GM12878 (cell line): ENCODE data around the gene IGF2R. TPM values are rescaled to one million over a fixed set of nuclear protein-coding genes. Genes with fewer than 3 reads are reported as not detected.
A peak's percentile ranks its signal among the peaks of the same experiment; 100 is the strongest.

ENCODE experiments used
- BRCA1 ChIP-seq: IDR thresholded peaks from 2 replicates; pipeline ENCODE4 v1.6.1; 2011; ENCODE audit warnings: low read depth, low read length, improper control_type of control experiment
- CEBPB ChIP-seq, 2 experiments: fragments of 150-350 bp in 1 of 2; IDR thresholded peaks; 2 replicates each; pipeline ENCODE4 v1.6.1; 2012 to 2014; ENCODE audit warnings: low read depth in 2 of 2, low read length in 2 of 2, borderline replicate concordance in 1 of 2, inconsistent platforms in 1 of 2
- ETV6 ChIP-seq, 2 experiments: fragments of 450-650 bp in 1 of 2; IDR thresholded peaks in 1 of 2; conservative IDR thresholded peaks in 1 of 2; 2 replicates each; pipeline ENCODE4 v1.6.1; 2014; ENCODE audit warnings: antibody characterized with exemption in 1 of 2, borderline replicate concordance in 1 of 2, low read depth in 1 of 2, mild to moderate bottlenecking in 1 of 2, moderate library complexity in 1 of 2
- FOS ChIP-seq: IDR thresholded peaks from 3 replicates; pipeline ENCODE4 v1.6.1; 2011; ENCODE audit warnings: borderline replicate concordance; ENCODE audit not compliant: insufficient read length; ENCODE audit errors: extremely low read depth
- MTA2 ChIP-seq: fragments of 450-650 bp; IDR thresholded peaks from 2 replicates; pipeline ENCODE4 v1.6.1; 2016; ENCODE audit warnings: low read depth, mild to moderate bottlenecking, moderate library complexity
- MXI1 ChIP-seq: fragments of 150-350 bp; IDR thresholded peaks from 2 replicates; pipeline ENCODE4 v1.6.1; 2011; ENCODE audit warnings: low read depth, mild to moderate bottlenecking, inconsistent platforms, low read length, improper control_type of control experiment
- NR2C2 ChIP-seq: IDR thresholded peaks from 2 replicates; pipeline ENCODE4 v1.6.1; 2011; ENCODE audit warnings: borderline replicate concordance, low read depth; ENCODE audit not compliant: control insufficient read depth, insufficient read length
- NRF1 ChIP-seq: conservative IDR thresholded peaks from 2 replicates; pipeline ENCODE4 v1.6.1; 2011; ENCODE audit warnings: mild to moderate bottlenecking, low read depth, low read length, improper control_type of control experiment
- RCOR1 ChIP-seq: conservative IDR thresholded peaks from 2 replicates; pipeline ENCODE4 v1.6.1; 2012; ENCODE audit warnings: low read depth, low read length, improper control_type of control experiment
- RELA ChIP-seq: fragments of 450-650 bp; IDR thresholded peaks from 2 replicates; pipeline ENCODE4 v1.8.0; 2014; ENCODE audit warnings: borderline replicate concordance; ENCODE audit not compliant: partially characterized antibody
- RFX5 ChIP-seq: IDR thresholded peaks from 2 replicates; pipeline ENCODE4 v1.6.1; 2011; ENCODE audit warnings: low read depth, low read length, improper control_type of control experiment
- SP1 ChIP-seq: IDR thresholded peaks from one replicate; pipeline ENCODE4 v1.6.1; 2011; ENCODE audit warnings: low read depth, low read length
- SREBF2 ChIP-seq: IDR thresholded peaks from 2 replicates; pipeline ENCODE4 v1.6.1; 2012; ENCODE audit warnings: mild to moderate bottlenecking, low read length
- TAF1 ChIP-seq: IDR thresholded peaks from 2 replicates; pipeline ENCODE4 v1.6.1; 2011; ENCODE audit warnings: mild to moderate bottlenecking, low read depth, low read length, borderline replicate concordance
- TBL1XR1 ChIP-seq: IDR thresholded peaks from 2 replicates; pipeline ENCODE4 v1.6.1; 2012; ENCODE audit warnings: low read depth, low read length, improper control_type of control experiment
- WRNIP1 ChIP-seq: IDR thresholded peaks from 2 replicates; pipeline ENCODE4 v1.6.1; 2011; ENCODE audit warnings: low read depth, low read length, improper control_type of control experiment, borderline replicate concordance
- ZNF622 ChIP-seq: fragments of 450-650 bp; IDR thresholded peaks from 2 replicates; pipeline ENCODE4 v1.6.1; 2017; ENCODE audit warnings: mild to moderate bottlenecking, inconsistent platforms
- polyA plus RNA-seq, 11 experiments: library from polyadenylated mRNA; depleted of rRNA in 4 of 11; unstranded in 6 of 11; stranded (reverse) in 5 of 11; fragments of >200 nt; fragmentation: Nextera tagmentation in 4 of 11; fragmentation: Illumina TruSeq in 1 of 11; extraction: Ambion mirVana in 4 of 11; extraction: Trizol in 1 of 11; gene quantifications; 1 replicate in 1 of 11; 2 replicates in 10 of 11; pipeline versions ENCODE4 v1.2.1 to v1.2.3, GENCODE V29; 2011 to 2016; ENCODE audit warnings: inconsistent platforms in 2 of 11, missing spikeins in 2 of 11, low read depth in 1 of 11
- total RNA-seq, 4 experiments: library from RNA; depleted of rRNA in 3 of 4; stranded (reverse); fragments of >200 nt in 3 of 4; fragmentation: Illumina TruSeq in 1 of 4; extraction: Trizol in 1 of 4; gene quantifications; 2 replicates each; pipeline versions ENCODE4 v1.2.1 to v1.2.3, GENCODE V29; 2013 to 2021
- TF ChIP-seq, protein P1 (sequence below): IDR thresholded peaks from 2 replicates; pipeline ENCODE4 v1.6.1; 2011; ENCODE audit warnings: borderline replicate concordance, low read depth, mild to moderate bottlenecking, moderate library complexity, low read length; ENCODE audit not compliant: insufficient read depth, poor library complexity, severe bottlenecking
- TF ChIP-seq, protein P2 (sequence below): fragments of 450-650 bp; IDR thresholded peaks from 2 replicates; pipeline ENCODE4 v1.6.1; 2016; ENCODE audit warnings: mild to moderate bottlenecking
- TF ChIP-seq, protein P3 (sequence below): fragments of 450-650 bp; IDR thresholded peaks from 2 replicates; pipeline ENCODE4 v1.6.1; 2017; ENCODE audit warnings: low read depth, mild to moderate bottlenecking, moderate library complexity
- TF ChIP-seq, protein P4 (sequence below): fragments of 450-650 bp; conservative IDR thresholded peaks from 2 replicates; pipeline ENCODE4 v1.6.1; 2017; ENCODE audit warnings: mild to moderate bottlenecking, moderate library complexity

The IGF2R gene
- total and polyA plus RNA-seq, 10 of the 15 experiments (the other 5 are each of a cell fraction or from before 2014, with no cell fraction given) = 1.00 to 40.1 (median 16.8) TPM

DNA sequence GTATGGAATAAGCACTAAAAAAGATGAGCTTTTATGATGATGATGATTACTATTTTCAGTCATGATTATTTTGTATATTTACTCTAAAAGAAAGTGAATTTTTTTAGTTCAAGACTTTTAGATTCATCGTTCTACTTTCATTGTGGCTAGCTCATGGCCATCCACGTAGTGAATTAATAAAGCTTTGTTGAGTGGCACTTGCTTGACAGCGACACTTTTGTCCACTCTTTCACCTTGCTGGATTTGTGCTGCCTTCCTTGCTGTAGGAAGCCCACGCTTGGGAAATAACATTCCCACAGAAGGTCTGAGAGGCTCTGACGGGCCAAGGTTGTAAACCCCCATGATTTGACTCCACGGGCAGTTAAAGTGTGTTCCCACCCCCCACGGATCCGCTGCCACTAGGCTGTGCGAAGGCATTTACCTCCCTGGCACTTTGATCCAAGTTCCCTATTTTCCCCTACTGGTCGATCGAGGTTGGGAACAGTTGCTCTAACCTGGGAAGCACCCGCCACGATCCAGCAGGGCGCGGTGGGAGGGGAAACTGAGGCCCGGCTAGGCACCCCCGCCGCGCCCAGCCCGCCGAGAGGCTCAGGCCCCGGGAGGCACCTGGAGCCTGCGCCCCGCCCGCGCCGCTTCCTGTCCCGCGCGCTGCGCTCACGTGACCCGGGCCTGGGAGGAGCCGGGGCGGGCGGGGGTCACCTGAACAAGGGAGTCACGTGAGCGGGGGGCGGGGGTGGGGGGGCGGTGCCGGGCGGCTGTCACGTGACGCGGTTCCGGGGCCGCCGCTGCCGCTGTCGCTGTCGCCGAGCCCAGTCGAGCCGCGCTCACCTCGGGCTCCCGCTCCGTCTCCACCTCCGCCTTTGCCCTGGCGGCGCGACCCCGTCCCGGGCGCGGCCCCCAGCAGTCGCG, at the start of gene IGF2R (continued):
- TF ChIP-seq, protein P1, sequence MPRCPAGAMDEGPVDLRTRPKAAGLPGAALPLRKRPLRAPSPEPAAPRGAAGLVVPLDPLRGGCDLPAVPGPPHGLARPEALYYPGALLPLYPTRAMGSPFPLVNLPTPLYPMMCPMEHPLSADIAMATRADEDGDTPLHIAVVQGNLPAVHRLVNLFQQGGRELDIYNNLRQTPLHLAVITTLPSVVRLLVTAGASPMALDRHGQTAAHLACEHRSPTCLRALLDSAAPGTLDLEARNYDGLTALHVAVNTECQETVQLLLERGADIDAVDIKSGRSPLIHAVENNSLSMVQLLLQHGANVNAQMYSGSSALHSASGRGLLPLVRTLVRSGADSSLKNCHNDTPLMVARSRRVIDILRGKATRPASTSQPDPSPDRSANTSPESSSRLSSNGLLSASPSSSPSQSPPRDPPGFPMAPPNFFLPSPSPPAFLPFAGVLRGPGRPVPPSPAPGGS = peak; percentile 73
- TF ChIP-seq SP1 (peak; percentile 60), RELA (peak; percentile 25), FOS (no peak), MXI1 (peak; percentile 34; the same call in 1 of the 2 replicates), NRF1 (no peak), TAF1 (peak; percentile 57; the same call in 1 of the 2 replicates), MTA2 (no peak), ZNF622 (no peak), TBL1XR1 (no peak; the same call in 1 of the 2 replicates), WRNIP1 (0 out of 2 replicates have a peak, but pooled peaks have one; percentile 33), NR2C2 (no peak), SREBF2 (no peak), ETV6 (conservative IDR thresholded peaks at IDR 0.05 in 1 of 2, IDR thresholded peaks at IDR 0.05 in 1 of 2; ENCODE audit: borderline replicate concordance in 1 of 2, low read depth in 1 of 2) (no peak), BRCA1 (no peak), RFX5 (no peak), CEBPB (IDR thresholded peaks at IDR 0.05; ENCODE audit: borderline replicate concordance in 1 of 2, low read depth in 2 of 2, low read length in 2 of 2) (no peak), RCOR1 (no peak)
- TF ChIP-seq, protein P2, sequence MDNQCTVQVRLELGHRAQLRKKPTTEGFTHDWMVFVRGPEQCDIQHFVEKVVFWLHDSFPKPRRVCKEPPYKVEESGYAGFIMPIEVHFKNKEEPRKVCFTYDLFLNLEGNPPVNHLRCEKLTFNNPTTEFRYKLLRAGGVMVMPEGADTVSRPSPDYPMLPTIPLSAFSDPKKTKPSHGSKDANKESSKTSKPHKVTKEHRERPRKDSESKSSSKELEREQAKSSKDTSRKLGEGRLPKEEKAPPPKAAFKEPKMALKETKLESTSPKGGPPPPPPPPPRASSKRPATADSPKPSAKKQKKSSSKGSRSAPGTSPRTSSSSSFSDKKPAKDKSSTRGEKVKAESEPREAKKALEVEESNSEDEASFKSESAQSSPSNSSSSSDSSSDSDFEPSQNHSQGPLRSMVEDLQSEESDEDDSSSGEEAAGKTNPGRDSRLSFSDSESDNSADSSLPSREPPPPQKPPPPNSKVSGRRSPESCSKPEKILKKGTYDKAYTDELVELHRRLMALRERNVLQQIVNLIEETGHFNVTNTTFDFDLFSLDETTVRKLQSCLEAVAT = peak; percentile 81
- TF ChIP-seq, protein P3, sequence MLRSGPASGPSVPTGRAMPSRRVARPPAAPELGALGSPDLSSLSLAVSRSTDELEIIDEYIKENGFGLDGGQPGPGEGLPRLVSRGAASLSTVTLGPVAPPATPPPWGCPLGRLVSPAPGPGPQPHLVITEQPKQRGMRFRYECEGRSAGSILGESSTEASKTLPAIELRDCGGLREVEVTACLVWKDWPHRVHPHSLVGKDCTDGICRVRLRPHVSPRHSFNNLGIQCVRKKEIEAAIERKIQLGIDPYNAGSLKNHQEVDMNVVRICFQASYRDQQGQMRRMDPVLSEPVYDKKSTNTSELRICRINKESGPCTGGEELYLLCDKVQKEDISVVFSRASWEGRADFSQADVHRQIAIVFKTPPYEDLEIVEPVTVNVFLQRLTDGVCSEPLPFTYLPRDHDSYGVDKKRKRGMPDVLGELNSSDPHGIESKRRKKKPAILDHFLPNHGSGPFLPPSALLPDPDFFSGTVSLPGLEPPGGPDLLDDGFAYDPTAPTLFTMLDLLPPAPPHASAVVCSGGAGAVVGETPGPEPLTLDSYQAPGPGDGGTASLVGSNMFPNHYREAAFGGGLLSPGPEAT = no peak
- TF ChIP-seq, protein P4, sequence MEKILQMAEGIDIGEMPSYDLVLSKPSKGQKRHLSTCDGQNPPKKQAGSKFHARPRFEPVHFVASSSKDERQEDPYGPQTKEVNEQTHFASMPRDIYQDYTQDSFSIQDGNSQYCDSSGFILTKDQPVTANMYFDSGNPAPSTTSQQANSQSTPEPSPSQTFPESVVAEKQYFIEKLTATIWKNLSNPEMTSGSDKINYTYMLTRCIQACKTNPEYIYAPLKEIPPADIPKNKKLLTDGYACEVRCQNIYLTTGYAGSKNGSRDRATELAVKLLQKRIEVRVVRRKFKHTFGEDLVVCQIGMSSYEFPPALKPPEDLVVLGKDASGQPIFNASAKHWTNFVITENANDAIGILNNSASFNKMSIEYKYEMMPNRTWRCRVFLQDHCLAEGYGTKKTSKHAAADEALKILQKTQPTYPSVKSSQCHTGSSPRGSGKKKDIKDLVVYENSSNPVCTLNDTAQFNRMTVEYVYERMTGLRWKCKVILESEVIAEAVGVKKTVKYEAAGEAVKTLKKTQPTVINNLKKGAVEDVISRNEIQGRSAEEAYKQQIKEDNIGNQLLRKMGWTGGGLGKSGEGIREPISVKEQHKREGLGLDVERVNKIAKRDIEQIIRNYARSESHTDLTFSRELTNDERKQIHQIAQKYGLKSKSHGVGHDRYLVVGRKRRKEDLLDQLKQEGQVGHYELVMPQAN = peak; percentile 81
